Putamen (tissue), 1 donor: ENCODE results near the gene GNPDA2.

Experiments
- DNase-seq: peaks from one replicate; pipeline ENCODE4 v3.0.0-alpha.2; 2016; ENCODE audit warnings: low spot score

GNPDA2 gene

GRCh38 chr4:44678094-44679041 lies 48.0 kb downstream of the GNPDA2 start, which contains the start of gene GUF1:
Gene GUF1, plus strand, starts transcription at chr4:44678420. Its CDS starts 203 bp downstream, at chr4:44678623.
- DNase-seq: peak; percentile 92

- no peak for DNase-seq
Measured at GRCh38 chr4:44675366-44675765, 51.0 kb downstream of the GNPDA2 start.

GRCh38 chr4:44674471-44674870 lies 51.9 kb downstream of the GNPDA2 start:
- DNase-seq: no peak

- DNase-seq: no peak
Measured at GRCh38 chr4:44671636-44672035, 54.7 kb downstream of the GNPDA2 start.

GRCh38 chr4:44670506-44671199 lies 55.7 kb downstream of the GNPDA2 start:
- DNase-seq: no peak

- DNase-seq: no peak
Measured at GRCh38 chr4:44668526-44668925, 57.8 kb downstream of the GNPDA2 start.

GRCh38 chr4:44663539-44664263 lies 62.7 kb downstream of the GNPDA2 start:
- DNase-seq: no peak

GRCh38 chr4:44662623-44663005 lies 63.7 kb downstream of the GNPDA2 start:
- no peak for DNase-seq

GRCh38 chr4:44661940-44662622 lies 64.3 kb downstream of the GNPDA2 start:
- no peak for DNase-seq

GRCh38 chr4:44660396-44660795 lies 66.0 kb downstream of the GNPDA2 start:
- no peak for DNase-seq

- no peak for DNase-seq
Measured at GRCh38 chr4:44652002-44652401, 74.4 kb downstream of the GNPDA2 start.
